ENCODE measurements around the gene RAP2A.

The RAP2A gene

GRCh38 chr13:97466722-97467121 is 32.8 kb downstream of the RAP2A start:
- Histone ChIP-seq H3K36me3 (ENCODE audit: insufficient read depth, low read length) (peaks cover 6% of the 10 kb centered on the region; the same call in 1 of the 2 replicates), H3K9me3 (ENCODE audit: low read depth, low read length) (no peaks in the 10 kb centered on the region), H3K4me3 (no peak overlapping the region), H3K27ac (no peak overlapping the region), H3K9ac (ENCODE audit: insufficient read length) (no peak overlapping the region)
- no peak for DNase-seq (ENCODE audit: low read depth, low spot score)
- no peak for TF ChIP-seq FOXP2 (optimal IDR thresholded peaks at IDR 0.05; ENCODE audit: control extremely low read depth, extremely low read length, insufficient read depth)
- no peak for TF ChIP-seq EZH2 (IDR thresholded peaks at IDR 0.05)
- TF ChIP-seq POLR2AphosphoS5 (IDR thresholded peaks at IDR 0.05; ENCODE audit: borderline replicate concordance, low read depth, low read length): no peak

GRCh38 chr13:97468331-97468730 is 34.4 kb downstream of the RAP2A start:
- H3K36me3 ChIP-seq (ENCODE audit: insufficient read depth, low read length): peaks cover 6% of the 10 kb centered on the region; the same call in 1 of the 2 replicates
- no peak overlapping the region for H3K4me3 ChIP-seq
- H3K27ac ChIP-seq: no peak overlapping the region
- DNase-seq (ENCODE audit: low read depth, low spot score): no peak
- no peak for TF ChIP-seq EZH2 (IDR thresholded peaks at IDR 0.05)
- no peak for TF ChIP-seq POLR2AphosphoS5 (IDR thresholded peaks at IDR 0.05; ENCODE audit: borderline replicate concordance, low read depth, low read length)
- TF ChIP-seq FOXP2 (optimal IDR thresholded peaks at IDR 0.05; ENCODE audit: control extremely low read depth, extremely low read length, insufficient read depth): no peak
- H3K9me3 ChIP-seq (ENCODE audit: low read depth, low read length): no peaks in the 10 kb centered on the region
- H3K9ac ChIP-seq (ENCODE audit: insufficient read length): no peak overlapping the region

- DNase-seq (ENCODE audit: low read depth, low spot score): no peak
- no peak overlapping the region for H3K27ac ChIP-seq
- TF ChIP-seq FOXP2 (optimal IDR thresholded peaks at IDR 0.05; ENCODE audit: control extremely low read depth, extremely low read length, insufficient read depth) (no peak), EZH2 (IDR thresholded peaks at IDR 0.05) (no peak), POLR2AphosphoS5 (IDR thresholded peaks at IDR 0.05; ENCODE audit: borderline replicate concordance, low read depth, low read length) (no peak)
- H3K9ac ChIP-seq (ENCODE audit: insufficient read length): no peak overlapping the region
- H3K9me3 ChIP-seq (ENCODE audit: low read depth, low read length): no peaks in the 10 kb centered on the region
- no peaks in the 10 kb centered on the region for H3K36me3 ChIP-seq (ENCODE audit: insufficient read depth, low read length)
- no peak overlapping the region for H3K4me3 ChIP-seq
Measured at GRCh38 chr13:97471711-97472110, 37.7 kb downstream of the RAP2A start.

- TF ChIP-seq POLR2AphosphoS5 (IDR thresholded peaks at IDR 0.05; ENCODE audit: borderline replicate concordance, low read depth, low read length) (no peak), EZH2 (IDR thresholded peaks at IDR 0.05) (no peak), FOXP2 (optimal IDR thresholded peaks at IDR 0.05; ENCODE audit: control extremely low read depth, extremely low read length, insufficient read depth) (no peak)
- no peak overlapping the region for H3K9ac ChIP-seq (ENCODE audit: insufficient read length)
- no peaks in the 10 kb centered on the region for H3K9me3 ChIP-seq (ENCODE audit: low read depth, low read length)
- H3K4me3 ChIP-seq: no peak overlapping the region
- no peak for DNase-seq (ENCODE audit: low read depth, low spot score)
- no peak overlapping the region for H3K27ac ChIP-seq
- H3K36me3 ChIP-seq (ENCODE audit: insufficient read depth, low read length): no peaks in the 10 kb centered on the region
Measured at GRCh38 chr13:97474349-97474980, 40.5 kb downstream of the RAP2A start.

- H3K4me3 ChIP-seq: no peak overlapping the region
- DNase-seq (ENCODE audit: low read depth, low spot score): no peak
- H3K36me3 ChIP-seq (ENCODE audit: insufficient read depth, low read length): no peaks in the 10 kb centered on the region
- no peaks in the 10 kb centered on the region for H3K9me3 ChIP-seq (ENCODE audit: low read depth, low read length)
- TF ChIP-seq EZH2 (IDR thresholded peaks at IDR 0.05): no peak
- TF ChIP-seq FOXP2 (optimal IDR thresholded peaks at IDR 0.05; ENCODE audit: control extremely low read depth, extremely low read length, insufficient read depth): no peak
- no peak for TF ChIP-seq POLR2AphosphoS5 (IDR thresholded peaks at IDR 0.05; ENCODE audit: borderline replicate concordance, low read depth, low read length)
- no peak overlapping the region for H3K27ac ChIP-seq
- H3K9ac ChIP-seq (ENCODE audit: insufficient read length): no peak overlapping the region
Measured at GRCh38 chr13:97475011-97475410, 41.0 kb downstream of the RAP2A start.

- no peaks in the 10 kb centered on the region for H3K36me3 ChIP-seq (ENCODE audit: insufficient read depth, low read length)
- DNase-seq (ENCODE audit: low read depth, low spot score): no peak
- H3K4me3 ChIP-seq: no peak overlapping the region
- no peaks in the 10 kb centered on the region for H3K9me3 ChIP-seq (ENCODE audit: low read depth, low read length)
- TF ChIP-seq FOXP2 (optimal IDR thresholded peaks at IDR 0.05; ENCODE audit: control extremely low read depth, extremely low read length, insufficient read depth): no peak
- TF ChIP-seq POLR2AphosphoS5 (IDR thresholded peaks at IDR 0.05; ENCODE audit: borderline replicate concordance, low read depth, low read length): no peak
- TF ChIP-seq EZH2 (IDR thresholded peaks at IDR 0.05): no peak
- H3K27ac ChIP-seq: no peak overlapping the region
- no peak overlapping the region for H3K9ac ChIP-seq (ENCODE audit: insufficient read length)
Measured at GRCh38 chr13:97477844-97478243, 43.9 kb downstream of the RAP2A start.

- H3K27ac ChIP-seq: no peak overlapping the region
- H3K4me3 ChIP-seq: no peak overlapping the region
- no peaks in the 10 kb centered on the region for H3K36me3 ChIP-seq (ENCODE audit: insufficient read depth, low read length)
- DNase-seq (ENCODE audit: low read depth, low spot score): no peak
- no peak overlapping the region for H3K9ac ChIP-seq (ENCODE audit: insufficient read length)
- TF ChIP-seq POLR2AphosphoS5 (IDR thresholded peaks at IDR 0.05; ENCODE audit: borderline replicate concordance, low read depth, low read length) (no peak), FOXP2 (optimal IDR thresholded peaks at IDR 0.05; ENCODE audit: control extremely low read depth, extremely low read length, insufficient read depth) (no peak), EZH2 (IDR thresholded peaks at IDR 0.05) (no peak)
- H3K9me3 ChIP-seq (ENCODE audit: low read depth, low read length): no peaks in the 10 kb centered on the region
Measured at GRCh38 chr13:97478247-97478646, 44.3 kb downstream of the RAP2A start.

GRCh38 chr13:97483465-97483864 is 49.5 kb downstream of the RAP2A start:
- Histone ChIP-seq H3K4me3 (no peak overlapping the region), H3K9ac (ENCODE audit: insufficient read length) (no peak overlapping the region), H3K36me3 (ENCODE audit: insufficient read depth, low read length) (no peaks in the 10 kb centered on the region), H3K9me3 (ENCODE audit: low read depth, low read length) (no peaks in the 10 kb centered on the region), H3K27ac (no peak overlapping the region)
- no peak for TF ChIP-seq POLR2AphosphoS5 (IDR thresholded peaks at IDR 0.05; ENCODE audit: borderline replicate concordance, low read depth, low read length)
- no peak for DNase-seq (ENCODE audit: low read depth, low spot score)

- DNase-seq (ENCODE audit: low read depth, low spot score): no peak
- TF ChIP-seq POLR2AphosphoS5 (IDR thresholded peaks at IDR 0.05; ENCODE audit: borderline replicate concordance, low read depth, low read length) (no peak), EZH2 (IDR thresholded peaks at IDR 0.05) (no peak), FOXP2 (optimal IDR thresholded peaks at IDR 0.05; ENCODE audit: control extremely low read depth, extremely low read length, insufficient read depth) (no peak)
- no peaks in the 10 kb centered on the region for H3K9me3 ChIP-seq (ENCODE audit: low read depth, low read length)
- H3K9ac ChIP-seq (ENCODE audit: insufficient read length): no peak overlapping the region
- H3K4me3 ChIP-seq: no peak overlapping the region
- no peak overlapping the region for H3K27ac ChIP-seq
- H3K36me3 ChIP-seq (ENCODE audit: insufficient read depth, low read length): no peaks in the 10 kb centered on the region
Measured at GRCh38 chr13:97484301-97484700, 50.3 kb downstream of the RAP2A start.
